B cell (primary cell): ENCODE data around the gene KLHDC8A. TPM values are rescaled to one million over a fixed set of nuclear protein-coding genes. Genes with fewer than 3 reads are reported as not detected.

Source experiments
- ATAC-seq: fragments of 200-7000 bp; cut with Tn5 transposase; one replicate; pipeline ENCODE4 v1.10.0; 2021; ENCODE audit warnings: low read depth, mild to moderate bottlenecking, moderate number of reproducible peaks, moderate library complexity
- CTCF ChIA-PET: fragments of 350-600 bp; sonication (Branson Sonifier 250); formaldehyde crosslinking; loops from one replicate; lab custom pipeline; 2021; ENCODE audit warnings: antibody characterized with exemption, inconsistent platforms; lab: Charles Lee
- POLR2A ChIA-PET: fragments of 350-600 bp; sonication (Branson Sonifier 250); formaldehyde crosslinking; loops from one replicate; lab custom pipeline; 2021; ENCODE audit warnings: antibody characterized with exemption; lab: Charles Lee
- DNase-seq: peaks from one replicate; pipeline ENCODE4 v3.0.0; 2013
- H2AFZ ChIP-seq: 2 replicates; pipeline ENCODE4 v1.6.1; 2012; ENCODE audit warnings: mild to moderate bottlenecking, low read depth, low read length; ENCODE audit not compliant: insufficient read depth, poor library complexity, severe bottlenecking
- H3K27ac ChIP-seq, 2 donors: 1 replicate in 1 of 2; 2 replicates in 1 of 2; pipeline ENCODE4 v1.5.1; 2012 to 2013; ENCODE audit warnings: low read length in 2 of 2, mild to moderate bottlenecking in 2 of 2, moderate library complexity in 1 of 2
- H3K27me3 ChIP-seq, 4 experiments: fragments of 200-600 bp in 1 of 4; sonication (generic) in 1 of 4; replicated peaks in 1 of 4; 1 replicate in 2 of 4; 2 replicates in 2 of 4; pipeline versions ENCODE4 v1.6.1 to v1.7.0; 2013 to 2016; ENCODE audit warnings: low read length in 3 of 4, mild to moderate bottlenecking in 2 of 4, mixed read lengths in 1 of 4, moderate library complexity in 1 of 4; ENCODE audit not compliant: insufficient read depth in 4 of 4, control insufficient read depth in 3 of 4; ENCODE audit errors: control extremely low read depth in 1 of 4
- H3K36me3 ChIP-seq, 2 experiments: replicated peaks in 1 of 2; 1 replicate in 1 of 2; 2 replicates in 1 of 2; pipeline versions ENCODE4 v1.6.1 to v1.7.1; 2013; ENCODE audit warnings: low read length in 1 of 2; ENCODE audit not compliant: insufficient read depth in 2 of 2, control insufficient read depth in 1 of 2; ENCODE audit errors: control extremely low read depth in 1 of 2, extremely low read depth in 1 of 2
- H3K4me1 ChIP-seq, 2 donors: fragments of 200-600 bp in 1 of 2; sonication (generic) in 1 of 2; 1 replicate in 1 of 2; 2 replicates in 1 of 2; pipeline versions ENCODE4 v1.5.1 to v1.6.1; 2013 to 2017; ENCODE audit warnings: low read length in 2 of 2; ENCODE audit not compliant: control insufficient read depth in 2 of 2, insufficient read depth in 2 of 2
- H3K4me2 ChIP-seq: replicated peaks from 2 replicates; pipeline ENCODE3; 2012; ENCODE audit warnings: mild to moderate bottlenecking, low read depth, low read length; ENCODE audit not compliant: poor library complexity, severe bottlenecking
- H3K4me3 ChIP-seq, 5 experiments: fragments of 200-600 bp in 1 of 5; sonication (generic) in 1 of 5; 1 replicate in 3 of 5; 2 replicates in 2 of 5; pipeline versions ENCODE4 v1.5.1 to v1.7.0; 2011 to 2016; ENCODE audit warnings: low read length in 4 of 5, mild to moderate bottlenecking in 4 of 5, low read depth in 2 of 5, control low read depth in 1 of 5, moderate library complexity in 1 of 5; ENCODE audit not compliant: insufficient read depth in 1 of 5; ENCODE audit errors: control extremely low read depth in 1 of 5, extremely low read depth in 1 of 5
- H3K79me2 ChIP-seq: fragments of 200-600 bp; sonication (generic); one replicate; pipeline ENCODE4 v1.6.0; 2016; ENCODE audit warnings: low read length; ENCODE audit not compliant: control insufficient read depth, insufficient read depth
- H3K9ac ChIP-seq: fragments of 200-600 bp; sonication (generic); 2 replicates; pipeline ENCODE4 v1.6.1; 2017; ENCODE audit warnings: mild to moderate bottlenecking, low read length, moderate library complexity
- H3K9me3 ChIP-seq, 3 donors: one replicate each; pipeline versions ENCODE4 v1.6.1 to v1.7.1; 2013; ENCODE audit warnings: low read length in 2 of 3; ENCODE audit not compliant: control insufficient read depth in 2 of 3, insufficient read depth in 1 of 3; ENCODE audit errors: control extremely low read depth in 1 of 3
- H4K20me1 ChIP-seq: 2 replicates; pipeline ENCODE4 v1.6.0; 2012; ENCODE audit warnings: mild to moderate bottlenecking, low read length; ENCODE audit not compliant: insufficient read depth, control insufficient read depth, poor library complexity, severe bottlenecking
- H3K27ac Mint-ChIP-seq: one replicate; pipeline ENCODE4 v1.8.0; 2021; ENCODE audit warnings: mixed read lengths
- H3K27me3 Mint-ChIP-seq: one replicate; pipeline ENCODE4 v1.8.0; 2021; ENCODE audit warnings: mixed read lengths
- H3K4me1 Mint-ChIP-seq: one replicate; pipeline ENCODE4 v1.8.0; 2021; ENCODE audit warnings: mixed read lengths
- H3K4me3 Mint-ChIP-seq: one replicate; pipeline ENCODE4 v1.8.0; 2021; ENCODE audit warnings: mixed read lengths
- H3K9me3 Mint-ChIP-seq: one replicate; pipeline ENCODE4 v1.8.0; 2022; ENCODE audit warnings: mixed read lengths; ENCODE audit not compliant: insufficient read depth
- EZH2 ChIP-seq: IDR thresholded peaks from 2 replicates; pipeline ENCODE4 v1.6.1; 2012; ENCODE audit warnings: borderline replicate concordance, low read depth, mild to moderate bottlenecking, moderate library complexity, low read length; ENCODE audit not compliant: insufficient read depth, poor library complexity, severe bottlenecking
- WGBS: methylation state at CpG from one replicate; pipeline ENCODE4 v1.1.5; 2013; ENCODE audit warnings: missing lambda C conversion rate; ENCODE audit not compliant: insufficient coverage; 5-methylcytosine and 5-hydroxymethylcytosine counted together
- intact Hi-C: fragments of 100-400 bp; cut with micrococcal nuclease; formaldehyde crosslinking; loops from one replicate; pipeline ENCODE4 v1.10.0; 2022
- polyA plus RNA-seq: library from polyadenylated mRNA; depleted of rRNA; stranded (reverse); fragments of >200 nt; gene quantifications from 2 replicates; pipeline ENCODE4 v1.2.3, GENCODE V29; 2012
- total RNA-seq, 2 donors: library from RNA; stranded (reverse); fragments of 120-200 nt in 1 of 2; gene quantifications; 1 replicate in 1 of 2; 2 replicates in 1 of 2; pipeline versions ENCODE4 v1.2.3 to v1.2.4, GENCODE V29; 2013 to 2022
- TF ChIP-seq, protein P1 (sequence below): fragments of 200-600 bp; IDR thresholded peaks from one replicate; pipeline ENCODE4 v1.8.0; 2022; ENCODE audit warnings: antibody characterized with exemption, mild to moderate bottlenecking

The KLHDC8A gene
- total and polyA plus RNA-seq, 2 donors (not counting 1 experiment from before 2014, with no cell fraction given): 0.39 to 0.60 TPM

DNA sequence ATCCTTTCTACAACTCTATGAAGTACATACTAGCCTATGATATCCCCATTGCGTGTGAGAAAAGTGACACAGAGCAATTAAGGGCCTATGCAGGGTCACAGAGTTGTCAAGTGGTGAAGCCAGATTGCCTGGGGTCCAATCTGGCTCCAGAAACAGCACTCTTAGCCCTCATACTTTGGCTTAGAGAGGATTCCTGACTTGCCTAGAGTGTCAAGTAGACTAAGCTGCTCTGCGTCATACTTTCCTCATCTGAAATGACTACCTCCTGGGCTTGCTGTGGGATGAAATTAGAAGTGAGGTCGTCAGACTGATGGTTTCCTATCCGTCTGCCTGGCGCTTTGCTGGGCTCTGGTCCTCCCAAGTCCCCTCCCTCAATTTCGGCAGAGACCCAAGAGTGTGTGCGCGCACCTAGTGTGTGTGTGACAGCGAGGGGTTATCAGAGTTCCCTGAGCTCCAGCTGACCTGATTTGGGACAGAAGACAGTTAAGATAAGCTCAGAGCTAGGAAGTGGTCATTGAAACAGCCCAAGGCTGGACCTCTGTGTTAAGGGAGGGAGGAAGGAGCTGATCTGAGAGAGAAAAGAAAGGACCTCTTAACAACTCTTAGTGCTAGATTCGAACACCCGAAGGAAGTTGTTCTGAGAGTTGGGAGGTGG, 29.8 kb downstream of the KLHDC8A start:
- Mint-ChIP-seq H3K4me1 (peaks cover 27% of the 10 kb centered on the region), H3K27ac (no peak overlapping the region), H3K4me3 (no peak overlapping the region), H3K27me3 (peaks cover 14% of the 10 kb centered on the region), H3K9me3 (no peaks in the 10 kb centered on the region)
- Histone ChIP-seq H3K4me2 (no peak overlapping the region), H3K9me3 (no peaks in the 10 kb centered on the region), H2AFZ (no peak overlapping the region), H4K20me1 (peaks cover 3% of the 10 kb centered on the region), H3K79me2 (peaks cover 46% of the 10 kb centered on the region), H3K27me3 (peaks cover 0 to 8% (median 1%) of the 10 kb centered on the region in 4 experiments), H3K4me1 (peaks cover 19 to 20% of the 10 kb centered on the region in 2 donors), H3K4me3 (no peak overlapping the region), H3K36me3 (no peaks in the 10 kb centered on the region), H3K9ac (no peak overlapping the region), H3K27ac (no peak overlapping the region)
- DNase-seq (no peak), ATAC-seq (no peak)
- ChIA-PET POLR2A (interaction anchor here (1.1 to 1.3 kb wide), 2 partner anchors 13 to 53 kb away, joined by 3 to 4 read pairs; no protein-coding TSS in a partner anchor), CTCF (interaction anchor here (0.9 to 32.7 kb wide), 11 partner anchors 9 to 197 kb away, joined by 3 to 2421 read pairs (median 9); partner anchors contain the start of gene NUAK2)
- no peak for TF ChIP-seq EZH2
- TF ChIP-seq, protein P1, sequence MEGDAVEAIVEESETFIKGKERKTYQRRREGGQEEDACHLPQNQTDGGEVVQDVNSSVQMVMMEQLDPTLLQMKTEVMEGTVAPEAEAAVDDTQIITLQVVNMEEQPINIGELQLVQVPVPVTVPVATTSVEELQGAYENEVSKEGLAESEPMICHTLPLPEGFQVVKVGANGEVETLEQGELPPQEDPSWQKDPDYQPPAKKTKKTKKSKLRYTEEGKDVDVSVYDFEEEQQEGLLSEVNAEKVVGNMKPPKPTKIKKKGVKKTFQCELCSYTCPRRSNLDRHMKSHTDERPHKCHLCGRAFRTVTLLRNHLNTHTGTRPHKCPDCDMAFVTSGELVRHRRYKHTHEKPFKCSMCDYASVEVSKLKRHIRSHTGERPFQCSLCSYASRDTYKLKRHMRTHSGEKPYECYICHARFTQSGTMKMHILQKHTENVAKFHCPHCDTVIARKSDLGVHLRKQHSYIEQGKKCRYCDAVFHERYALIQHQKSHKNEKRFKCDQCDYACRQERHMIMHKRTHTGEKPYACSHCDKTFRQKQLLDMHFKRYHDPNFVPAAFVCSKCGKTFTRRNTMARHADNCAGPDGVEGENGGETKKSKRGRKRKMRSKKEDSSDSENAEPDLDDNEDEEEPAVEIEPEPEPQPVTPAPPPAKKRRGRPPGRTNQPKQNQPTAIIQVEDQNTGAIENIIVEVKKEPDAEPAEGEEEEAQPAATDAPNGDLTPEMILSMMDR: no peak
- intact Hi-C loops: no loop called here
- WGBS: 77% methylated on average over 6 of the region's 11 CpGs

DNA sequence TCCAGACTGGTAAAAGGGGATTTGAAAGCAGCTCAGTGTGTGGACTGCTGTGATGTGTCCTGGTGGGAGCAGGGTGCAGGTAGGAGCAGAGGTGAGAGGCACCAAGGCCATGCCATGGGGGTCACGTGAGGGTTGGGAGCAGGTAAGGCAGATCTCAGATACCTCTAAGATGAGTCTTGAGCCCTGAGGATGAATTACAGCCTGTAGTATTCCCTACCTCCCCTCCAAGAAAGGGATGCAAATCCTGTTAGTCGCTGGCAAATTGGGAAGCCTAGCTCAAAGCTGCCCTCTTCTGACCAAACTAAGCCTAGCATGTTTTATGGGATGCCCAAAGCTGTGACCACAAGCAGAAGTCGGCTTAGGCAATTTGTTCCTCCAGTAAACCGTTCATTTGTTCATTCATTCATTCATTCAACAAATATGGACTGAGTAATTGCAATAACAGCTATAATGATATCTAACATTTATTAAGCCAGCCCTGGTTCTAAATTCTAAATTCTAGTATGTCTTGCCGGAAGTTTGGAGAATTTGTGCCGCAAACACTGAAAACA, 31.3 kb downstream of the KLHDC8A start:
- intact Hi-C loops: loop anchor here (1.0 kb wide), 4 partner anchors 10 to 52 kb away; no protein-coding TSS in a partner anchor
- no peak overlapping the region for H3K27ac ChIP-seq
- no peak overlapping the region for H3K4me3 ChIP-seq
- ATAC-seq (peak; percentile 23), DNase-seq (peak; percentile 83)
- Mint-ChIP-seq H3K27me3 (peaks cover 14% of the 10 kb centered on the region), H3K4me3 (peak overlapping the region; percentile 61), H3K9me3 (no peaks in the 10 kb centered on the region), H3K27ac (peak overlapping the region; percentile 44), H3K4me1 (peaks cover 29% of the 10 kb centered on the region)
- H3K79me2 ChIP-seq: peaks cover 61% of the 10 kb centered on the region
- H3K9ac ChIP-seq: no peak overlapping the region
- WGBS: no CpG with 5 or more reads among the region's 6 CpGs
- H4K20me1 ChIP-seq: peaks cover 15% of the 10 kb centered on the region
- H3K9me3 ChIP-seq: no peaks in the 10 kb centered on the region
- H3K4me2 ChIP-seq: peak overlapping the region; percentile 51
- H2AFZ ChIP-seq: no peak overlapping the region
- H3K27me3 ChIP-seq: peaks cover 0 to 8% (median 1%) of the 10 kb centered on the region in 4 experiments
- TF ChIP-seq, protein P1: peak; percentile 77
- TF ChIP-seq EZH2: no peak
- ChIA-PET CTCF (interaction anchor here (0.6 to 32.7 kb wide), 26 partner anchors 8 to 1760 kb away, joined by 3 to 2421 read pairs (median 5); partner anchors contain the start of genes NUAK2 and TMCC2), POLR2A (interaction anchor here (0.6 to 17.1 kb wide), 5 partner anchors 12 to 96 kb away, joined by 3 to 372 read pairs (median 8); no protein-coding TSS in a partner anchor)
- no peaks in the 10 kb centered on the region for H3K36me3 ChIP-seq
- peaks cover 21 to 23% of the 10 kb centered on the region in 2 donors for H3K4me1 ChIP-seq
